ENCODE results near the gene ARAF. TPM values are rescaled to one million over a fixed set of nuclear protein-coding genes. Genes with fewer than 3 reads are reported as not detected.

The ARAF gene
- total and polyA plus RNA-seq, 2 of the 4 experiments (the other 2 are of a cell fraction) = 9.1 to 52.2 TPM

DNA sequence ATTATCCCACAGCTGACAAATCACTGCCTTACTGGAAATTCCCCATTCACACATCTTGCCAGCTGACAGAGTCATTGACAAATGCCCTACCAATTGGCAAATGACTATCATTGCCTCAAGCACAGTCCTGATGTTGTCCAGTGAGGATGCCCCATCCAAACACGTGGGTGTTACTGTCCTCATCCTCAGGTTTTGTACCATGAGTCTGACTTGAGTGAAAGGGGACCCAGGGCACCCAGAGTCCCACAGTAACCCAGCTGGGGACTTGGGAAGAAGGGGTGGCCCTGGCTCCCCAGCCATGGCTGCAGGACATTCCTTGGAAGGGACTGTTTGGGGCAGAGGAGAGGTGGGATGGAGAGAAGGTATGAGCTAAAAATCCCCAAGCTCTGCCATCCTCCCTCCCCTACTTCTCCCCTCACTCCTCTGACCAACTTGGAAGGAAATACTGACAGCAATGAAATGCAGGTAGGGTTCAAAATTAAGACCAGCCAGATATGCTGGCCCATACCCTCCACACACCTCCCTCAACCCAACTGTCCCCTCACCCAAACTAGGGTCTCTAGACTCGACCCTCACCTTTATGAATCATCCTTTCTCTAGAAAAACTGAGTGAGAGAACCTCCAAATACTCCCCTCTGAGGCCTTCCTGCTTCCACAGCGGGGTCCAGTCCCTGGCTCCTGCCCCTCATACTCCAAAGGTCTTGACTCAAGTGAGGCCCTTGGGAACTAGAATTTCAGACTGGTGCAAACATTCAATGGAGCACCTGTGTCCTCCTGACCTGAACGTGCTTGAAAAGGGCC lies 26.3 kb downstream of the ARAF start:
- TF ChIP-seq MAZ (IDR thresholded peaks at IDR 0.05; ENCODE audit: borderline replicate concordance, low read depth, low read length) (0 out of 2 replicates have a peak, but pooled peaks have one; percentile 22), POLR2A (IDR thresholded peaks at IDR 0.05; ENCODE audit: low read depth, low read length) (peak; percentile 89), MAFK (IDR thresholded peaks at IDR 0.05; ENCODE audit: low read depth, low read length) (no peak)
- TF ChIP-seq, protein P1, sequence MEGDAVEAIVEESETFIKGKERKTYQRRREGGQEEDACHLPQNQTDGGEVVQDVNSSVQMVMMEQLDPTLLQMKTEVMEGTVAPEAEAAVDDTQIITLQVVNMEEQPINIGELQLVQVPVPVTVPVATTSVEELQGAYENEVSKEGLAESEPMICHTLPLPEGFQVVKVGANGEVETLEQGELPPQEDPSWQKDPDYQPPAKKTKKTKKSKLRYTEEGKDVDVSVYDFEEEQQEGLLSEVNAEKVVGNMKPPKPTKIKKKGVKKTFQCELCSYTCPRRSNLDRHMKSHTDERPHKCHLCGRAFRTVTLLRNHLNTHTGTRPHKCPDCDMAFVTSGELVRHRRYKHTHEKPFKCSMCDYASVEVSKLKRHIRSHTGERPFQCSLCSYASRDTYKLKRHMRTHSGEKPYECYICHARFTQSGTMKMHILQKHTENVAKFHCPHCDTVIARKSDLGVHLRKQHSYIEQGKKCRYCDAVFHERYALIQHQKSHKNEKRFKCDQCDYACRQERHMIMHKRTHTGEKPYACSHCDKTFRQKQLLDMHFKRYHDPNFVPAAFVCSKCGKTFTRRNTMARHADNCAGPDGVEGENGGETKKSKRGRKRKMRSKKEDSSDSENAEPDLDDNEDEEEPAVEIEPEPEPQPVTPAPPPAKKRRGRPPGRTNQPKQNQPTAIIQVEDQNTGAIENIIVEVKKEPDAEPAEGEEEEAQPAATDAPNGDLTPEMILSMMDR (conservative IDR thresholded peaks at IDR 0.05; ENCODE audit: low read depth, low read length) = no peak
- no peak for ATAC-seq (ENCODE audit: low read depth)
- H3K36me3 ChIP-seq (ENCODE audit: control insufficient read depth, insufficient read depth, low read length) = peaks cover 23% of the 10 kb centered on the region

More for the DNA sequence above, 26.3 kb downstream of the ARAF start:
- Histone ChIP-seq H2AK5ac (ENCODE audit: low read depth, low read length) (no peak overlapping the region), H3K4me1 (ENCODE audit: control insufficient read depth, insufficient read depth, low read length) (peaks cover 5% of the 10 kb centered on the region; the same call in 1 of the 2 replicates), H2AFZ (replicated peaks; ENCODE audit: low read length, poor library complexity) (no peak overlapping the region), H2BK120ac (ENCODE audit: low read depth, low read length) (no peak overlapping the region), H3K27me3 (ENCODE audit: control insufficient read depth, insufficient read depth, low read length) (no peaks in the 10 kb centered on the region), H3K23ac (ENCODE audit: low read depth, low read length) (no peak overlapping the region), H3K56ac (ENCODE audit: extremely low read depth, insufficient read depth, low read length) (no peak overlapping the region), H3K9me3 (ENCODE audit: control insufficient read depth, insufficient read depth, low read length) (no peaks in the 10 kb centered on the region), H3K4me2 (ENCODE audit: low read depth, low read length) (no peak overlapping the region), H4K8ac (ENCODE audit: low read depth in 2 of 2, low read length in 2 of 2) (no peak overlapping the region), H3K18ac (ENCODE audit: low read depth, low read length) (no peak overlapping the region), H4K20me1 (ENCODE audit: insufficient read depth, low read length) (peaks cover 30% of the 10 kb centered on the region), H3K14ac (replicated peaks; ENCODE audit: low read depth, low read length) (no peak overlapping the region), H2BK20ac (ENCODE audit: low read depth, low read length) (no peak overlapping the region), H3K9ac (ENCODE audit: low read depth, low read length) (no peak overlapping the region), H3K4ac (ENCODE audit: low read depth, low read length) (no peak overlapping the region), H2BK15ac (ENCODE audit: low read depth, low read length) (no peak overlapping the region), H2AK9ac (replicated peaks; ENCODE audit: low read depth, low read length, poor library complexity) (peak overlapping the region; percentile 35), H4K91ac (ENCODE audit: insufficient read depth, low read depth, low read length) (no peak overlapping the region), H3K27ac (ENCODE audit: insufficient read depth, low read length) (no peak overlapping the region), H2BK5ac (ENCODE audit: low read depth, low read length, poor library complexity, severe bottlenecking) (no peak overlapping the region), H4K5ac (ENCODE audit: low read depth, low read length) (no peak overlapping the region), H3K4me3 (ENCODE audit: insufficient read depth, low read depth, low read length) (no peak overlapping the region), H3K9me1 (ENCODE audit: insufficient read depth, low read length) (no peaks in the 10 kb centered on the region), H3K79me1 (ENCODE audit: low read depth in 1 of 2, low read length in 2 of 2) (peaks cover 0 to 30% of the 10 kb centered on the region in 2 experiments; a peak in 2 of 4 replicates)
- intact Hi-C loops (cut with micrococcal nuclease) (loop anchor here (5.0 kb wide), 1 partner anchor 55 kb away; no protein-coding TSS in a partner anchor), in situ Hi-C loops (cut with MboI; ENCODE audit: low sequenced_read_pairs) (no loop called here), dilution Hi-C loops (cut with HindIII; ENCODE audit: low sequenced_read_pairs, unreplicated experiment) (no loop called here)
- ChIA-PET CTCF (no interaction called here), POLR2A (ENCODE audit: unreplicated experiment) (no interaction called here)
- no TSS peak for BruUV-seq (replicated peaks)
- DNase-seq = peak; percentile 27
- 47% methylated on average over 3 of the region's 4 CpGs; no CpG with 5 or more reads in 1 of the 2 experiments for WGBS, 2 experiments (ENCODE audit: extremely low coverage in 2 of 2, insufficient read length in 1 of 2)
